SK-N-SH treated with all-trans-retinoic acid at 6 μM for 48 hours (cell line): ENCODE measurements around the gene VCP.
"Not testable (repeated sequence)": the region's sequence is repeated elsewhere in the genome, so short reads cannot be mapped to it uniquely, and the experiment has no call there.

Experiments
- ARNTL ChIP-seq: fragments of 450-650 bp; formaldehyde crosslinking; IDR thresholded peaks from 2 replicates; pipeline ENCODE4 v1.5.0; 2020; ENCODE audit warnings: low read depth, mild to moderate bottlenecking, moderate library complexity, borderline replicate concordance
- BACH2 ChIP-seq: fragments of 250-450 bp; sonication (Bioruptor Pico); IDR thresholded peaks from 2 replicates; pipeline ENCODE4 v1.9.0; 2021; ENCODE audit warnings: mild to moderate bottlenecking, borderline replicate concordance
- CREB5 ChIP-seq: fragments of 250-450 bp; sonication (Bioruptor Pico); IDR thresholded peaks from 2 replicates; pipeline ENCODE4 v1.5.1; 2020; ENCODE audit warnings: low read depth, mild to moderate bottlenecking, moderate library complexity
- PATZ1 ChIP-seq: fragments of 250-450 bp; sonication (Bioruptor Pico); IDR thresholded peaks from 2 replicates; pipeline ENCODE4 v1.8.0; 2020; ENCODE audit warnings: mild to moderate bottlenecking, moderate library complexity, borderline replicate concordance
- POU6F1 ChIP-seq: fragments of 250-450 bp; sonication (Bioruptor Pico); IDR thresholded peaks from 2 replicates; pipeline ENCODE4 v1.8.0; 2021; ENCODE audit warnings: low read depth, mild to moderate bottlenecking, moderate library complexity, borderline replicate concordance
- RARB ChIP-seq: fragments of 250-450 bp; sonication (Bioruptor Pico); IDR thresholded peaks from 2 replicates; pipeline ENCODE4 v1.8.0; 2021; ENCODE audit warnings: mild to moderate bottlenecking, moderate library complexity
- TCF4 ChIP-seq: fragments of 250-450 bp; sonication (Bioruptor Pico); IDR thresholded peaks from 2 replicates; pipeline ENCODE4 v1.8.0; 2021; ENCODE audit warnings: mild to moderate bottlenecking, moderate library complexity, borderline replicate concordance
- TOX ChIP-seq: fragments of 250-450 bp; sonication (Bioruptor Pico); IDR thresholded peaks from 2 replicates; pipeline ENCODE4 v1.8.0; 2021; ENCODE audit warnings: mild to moderate bottlenecking, moderate library complexity, borderline replicate concordance
- TSHZ2 ChIP-seq: fragments of 250-450 bp; sonication (Bioruptor Pico); IDR thresholded peaks from 2 replicates; pipeline ENCODE4 v1.5.0; 2020; ENCODE audit warnings: mild to moderate bottlenecking, moderate library complexity
- ZFP3 ChIP-seq: fragments of 250-450 bp; sonication (Bioruptor Pico); IDR thresholded peaks from 2 replicates; pipeline ENCODE4 v1.5.0; 2020; ENCODE audit warnings: mild to moderate bottlenecking, moderate library complexity
- ZFP30 ChIP-seq: fragments of 450-650 bp; formaldehyde crosslinking; IDR thresholded peaks from 2 replicates; pipeline ENCODE4 v1.5.0; 2022; ENCODE audit warnings: mild to moderate bottlenecking, moderate library complexity
- ZNF565 ChIP-seq: fragments of 450-650 bp; formaldehyde crosslinking; conservative IDR thresholded peaks from 2 replicates; pipeline ENCODE4 v1.5.0; 2020; ENCODE audit warnings: low read depth, mild to moderate bottlenecking, moderate library complexity

GRCh38 chr9:35023443-35023842 lies 49.0 kb downstream of the VCP start:
- not testable (repeated sequence) for TF ChIP-seq ZFP3 (CRISPR knock-in tag); ARNTL (CRISPR knock-in tag); PATZ1; TCF4 (CRISPR knock-in tag); CREB5 (CRISPR knock-in tag); ZFP30 (CRISPR knock-in tag); POU6F1 (CRISPR knock-in tag); BACH2; TSHZ2; RARB (CRISPR knock-in tag); TOX (CRISPR knock-in tag); ZNF565
